ENCODE measurements around the gene NSD1. TPM values are rescaled to one million over a fixed set of nuclear protein-coding genes. Genes with fewer than 3 reads are reported as not detected.
"Not testable (repeated sequence)": the region's sequence is repeated elsewhere in the genome, so short reads cannot be mapped to it uniquely, and the experiment has no call there.

The NSD1 gene
- total RNA-seq, 1 donor: 32.9 TPM

DNA sequence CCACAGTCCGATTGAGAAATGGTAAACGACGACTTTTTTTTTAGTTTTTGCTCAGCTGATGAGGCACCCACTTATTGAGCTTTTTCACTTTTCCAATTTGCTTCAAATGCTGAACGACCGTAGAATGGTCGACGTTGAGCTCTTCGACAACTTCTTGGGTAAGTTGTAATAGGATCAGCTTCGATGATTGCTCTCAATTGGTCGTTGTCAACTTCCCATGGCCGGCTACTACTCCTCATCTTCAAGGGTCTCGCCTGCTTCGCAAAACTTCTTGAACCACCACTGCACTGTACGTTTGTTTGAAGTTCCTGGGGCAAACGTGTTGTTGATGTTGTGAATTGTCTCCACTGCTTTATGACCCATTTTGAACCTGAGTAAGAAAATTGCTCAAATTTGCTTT lies 35.7 kb downstream of the NSD1 start:
- no peak for DNase-seq (ENCODE audit: low read depth in 2 of 3, low spot score in 2 of 3)

DNA sequence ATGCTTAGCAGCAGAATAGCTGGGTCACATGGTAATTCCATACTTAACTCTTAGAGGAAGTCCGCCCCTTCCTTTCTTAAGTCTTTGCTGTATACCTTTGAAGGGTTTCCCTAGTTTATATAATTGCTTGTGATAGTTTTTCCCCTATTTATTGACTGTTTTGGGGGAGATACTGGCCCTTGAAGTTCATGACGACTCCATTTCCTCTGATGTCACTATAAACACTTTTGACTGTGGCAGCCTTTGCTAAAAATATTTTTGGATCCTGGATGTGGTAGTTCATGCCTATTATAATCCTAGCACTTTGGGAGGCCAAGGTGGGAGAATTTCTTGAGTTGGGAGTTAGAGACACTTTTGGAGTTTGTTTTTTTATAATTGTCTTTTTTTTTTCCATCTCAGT lies 38.4 kb downstream of the NSD1 start:
- DNase-seq (ENCODE audit: low read depth in 2 of 3, low spot score in 2 of 3): no peak

DNA sequence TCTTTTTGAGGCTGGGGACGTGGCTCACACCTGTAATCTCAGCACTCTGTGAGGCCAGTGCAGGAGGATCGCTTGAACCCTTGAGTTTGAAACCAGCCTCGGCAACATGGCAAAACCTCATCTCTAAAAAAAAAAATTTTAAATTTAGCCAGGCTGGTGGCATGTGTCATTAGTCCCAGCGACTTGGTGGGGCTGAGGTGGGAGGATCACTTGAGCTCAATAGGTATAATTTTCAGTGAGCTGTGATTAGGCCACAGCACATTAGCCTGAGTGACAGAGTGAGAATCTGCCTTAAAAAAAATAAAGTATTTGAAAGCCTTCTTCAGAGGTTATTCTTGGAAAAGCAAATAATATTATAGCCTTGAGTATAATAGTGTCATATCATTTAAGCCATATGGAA lies 41.8 kb downstream of the NSD1 start:
- DNase-seq (ENCODE audit: low read depth in 2 of 3, low spot score in 2 of 3): no peak

DNA sequence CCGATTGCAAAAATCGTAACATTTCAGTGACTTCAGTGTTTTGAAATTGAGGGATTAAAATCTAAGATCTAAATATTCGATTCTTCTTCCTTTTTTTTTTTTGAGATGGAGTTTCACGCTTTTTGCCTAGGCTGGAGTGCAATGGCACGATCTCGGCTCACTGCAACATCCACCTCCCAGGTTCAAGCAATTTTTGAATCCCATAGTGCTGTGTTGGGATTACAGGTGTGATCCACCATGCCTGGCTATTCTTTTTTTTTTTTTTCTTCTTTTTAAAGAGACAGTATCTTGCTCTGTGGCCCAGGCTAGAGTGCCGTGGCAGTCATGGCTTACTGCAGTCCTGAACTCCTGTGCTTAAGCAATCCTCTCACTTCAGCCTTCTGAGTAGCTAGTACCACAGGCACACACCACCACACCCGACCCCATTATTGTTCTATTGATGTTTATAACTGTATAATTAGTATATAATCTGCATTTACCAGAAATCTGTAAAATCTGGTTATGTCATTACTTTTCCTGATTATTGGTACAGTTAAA lies 42.7 kb downstream of the NSD1 start:
- no peak for DNase-seq (ENCODE audit: low read depth in 2 of 3, low spot score in 2 of 3)

DNA sequence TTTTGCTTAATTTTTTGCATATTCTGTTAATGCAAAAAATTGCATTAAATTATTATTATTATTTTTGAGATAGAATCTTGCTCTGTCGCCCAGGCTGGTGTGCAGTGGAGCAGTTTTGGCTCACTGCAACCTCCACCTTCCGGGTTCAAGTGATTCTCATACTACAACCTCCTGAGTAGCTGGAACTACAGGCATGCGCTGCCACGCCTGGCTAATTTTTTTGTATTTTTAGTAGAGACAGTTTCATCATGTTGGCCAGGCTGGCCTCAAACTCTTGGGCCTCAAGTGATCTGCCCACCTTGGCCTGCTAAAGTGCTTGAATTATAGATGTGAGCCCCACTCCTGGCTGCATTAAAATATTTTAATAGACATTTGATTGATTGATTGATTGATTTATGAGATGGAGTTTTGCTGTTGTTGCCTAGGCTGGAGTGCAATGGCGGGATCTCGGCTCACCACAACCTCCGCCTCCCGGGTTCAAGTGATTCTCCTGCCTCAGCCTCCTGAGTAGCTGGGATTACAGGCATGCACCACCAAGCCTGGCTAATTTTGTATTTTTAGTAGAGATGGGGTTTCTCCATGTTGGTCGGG lies 44.4 kb downstream of the NSD1 start:
- DNase-seq (ENCODE audit: low read depth in 2 of 3, low spot score in 2 of 3): not testable (repeated sequence)

DNA sequence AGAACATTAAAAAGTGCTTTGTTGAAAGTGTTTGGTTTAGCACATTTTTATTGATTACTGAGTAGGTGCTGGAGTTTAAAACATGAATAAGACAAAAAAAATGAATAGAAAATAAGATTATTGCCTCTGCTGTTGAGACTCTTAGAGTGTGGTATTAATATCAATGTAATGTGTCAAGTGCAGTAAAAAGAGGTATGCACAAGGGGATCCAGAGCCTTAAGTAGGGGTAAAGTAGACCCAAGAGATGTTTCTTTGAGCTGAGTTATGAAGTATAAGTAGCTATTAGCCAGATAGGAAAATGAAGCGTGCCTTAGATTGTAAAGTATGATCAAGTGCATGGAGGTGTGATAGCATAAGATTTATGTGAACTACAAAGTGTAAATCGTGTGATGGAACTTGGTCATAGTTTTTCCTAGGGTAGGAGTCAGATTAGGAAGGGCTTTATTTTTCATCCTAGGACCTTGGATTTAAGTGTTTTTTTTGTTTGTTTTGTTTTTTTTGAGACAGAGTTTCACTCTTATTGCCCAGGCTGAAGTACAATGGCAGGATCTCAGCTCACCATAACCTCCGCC lies 45.2 kb downstream of the NSD1 start:
- no peak for DNase-seq (ENCODE audit: low read depth in 2 of 3, low spot score in 2 of 3)

DNA sequence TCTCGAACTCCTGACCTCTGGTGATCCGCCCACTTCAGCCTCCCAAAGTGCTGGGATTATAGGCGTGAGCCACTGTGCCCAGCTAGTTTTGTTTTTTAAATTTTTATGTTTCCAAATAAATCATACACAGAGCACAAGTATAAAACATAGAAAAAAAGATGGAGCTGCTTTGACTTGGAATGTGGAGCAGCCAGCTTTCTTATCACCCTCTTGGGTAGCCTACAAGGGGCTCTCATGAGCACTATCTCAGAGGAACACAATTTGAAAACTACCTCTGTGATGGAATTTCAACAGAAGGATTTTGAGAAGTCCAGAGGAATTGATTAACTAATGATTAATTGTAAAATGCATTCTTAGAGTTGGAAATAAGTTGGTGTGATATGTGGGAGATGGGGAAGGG lies 45.9 kb downstream of the NSD1 start:
- no peak for DNase-seq (ENCODE audit: low read depth in 2 of 3, low spot score in 2 of 3)

DNA sequence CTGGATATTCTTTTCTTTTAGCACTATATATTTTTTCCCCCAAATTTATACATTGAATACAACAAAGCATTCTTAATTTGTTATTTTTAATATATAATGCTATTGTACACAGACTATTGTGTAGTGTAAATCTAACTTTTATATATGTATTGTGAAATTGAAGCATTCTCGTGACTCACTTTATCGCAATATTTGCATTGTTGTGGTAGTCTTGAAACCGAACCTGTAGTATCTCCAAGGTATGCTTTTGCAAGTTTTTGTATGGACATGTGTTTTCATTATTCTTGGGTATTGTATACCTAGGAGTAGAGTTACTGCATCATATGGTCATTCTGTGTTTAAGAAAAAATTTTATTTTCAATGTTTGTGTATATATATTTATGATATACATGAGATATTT lies 49.6 kb downstream of the NSD1 start:
- no peak for DNase-seq (ENCODE audit: low read depth in 2 of 3, low spot score in 2 of 3)

DNA sequence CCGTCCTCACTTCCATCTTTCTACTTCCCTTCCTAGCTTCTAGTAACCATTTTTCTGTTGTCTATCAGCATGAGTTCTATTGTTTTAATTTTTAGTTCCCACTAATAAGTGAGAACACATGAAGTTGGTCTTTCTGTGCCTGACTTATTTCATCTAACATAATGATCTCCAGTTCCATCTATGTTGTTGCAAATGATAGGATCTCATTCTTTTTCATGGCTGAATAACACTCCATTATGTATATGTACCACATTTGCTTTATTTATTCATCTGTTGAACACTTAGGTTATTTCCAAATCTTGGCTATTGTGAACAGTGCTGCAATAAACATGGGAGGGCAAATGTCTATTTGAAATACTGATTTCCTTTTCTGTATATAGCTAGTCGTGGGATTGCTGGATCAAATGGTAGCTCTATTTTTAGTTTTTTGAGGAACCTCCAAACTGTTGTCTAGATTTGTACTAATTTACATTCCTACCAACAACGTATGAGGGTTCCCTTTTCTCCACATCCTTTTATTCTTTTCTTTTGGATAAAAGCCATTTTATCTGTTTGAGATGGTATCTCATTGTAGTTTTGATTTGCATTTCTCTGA lies 50.3 kb downstream of the NSD1 start:
- no peak for DNase-seq (ENCODE audit: low read depth in 2 of 3, low spot score in 2 of 3)

DNA sequence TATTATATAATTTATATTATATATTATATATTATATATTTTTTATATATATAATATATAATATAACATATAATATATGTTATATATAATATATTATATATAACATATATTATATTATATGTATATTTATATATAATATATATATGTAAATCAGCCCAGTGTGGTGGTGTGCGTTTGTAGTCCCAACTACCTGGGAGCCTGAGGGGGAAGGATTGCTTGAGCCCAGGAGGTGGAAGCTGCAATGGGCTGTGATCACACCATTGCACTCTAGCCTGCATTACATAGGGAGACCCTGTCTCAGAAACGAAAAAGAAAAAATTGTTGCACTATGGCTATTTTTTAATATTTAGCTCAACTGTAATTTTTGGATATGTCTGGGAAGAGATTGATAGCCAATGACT lies 52.4 kb downstream of the NSD1 start:
- no peak for DNase-seq (ENCODE audit: low read depth in 2 of 3, low spot score in 2 of 3)

DNA sequence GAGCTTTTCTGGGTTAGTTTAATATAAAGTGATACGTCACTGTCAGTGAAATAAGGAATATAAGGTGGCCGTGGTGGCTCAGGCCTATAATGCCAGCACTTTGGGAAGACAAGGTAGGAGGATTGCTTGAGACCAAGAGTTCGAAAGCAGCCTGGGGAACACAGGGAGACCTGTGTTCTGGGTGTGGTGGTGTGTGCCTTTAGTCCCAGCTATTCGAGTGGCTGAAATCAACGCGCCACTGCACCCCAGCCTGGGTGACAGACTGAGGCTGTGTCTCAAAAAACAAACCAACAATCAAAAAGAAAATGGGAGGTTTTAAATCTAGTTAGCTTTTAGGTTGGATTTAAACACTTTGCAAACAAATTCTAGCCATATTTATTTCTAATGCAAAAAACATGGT lies 53.1 kb downstream of the NSD1 start:
- no peak for DNase-seq (ENCODE audit: low read depth in 2 of 3, low spot score in 2 of 3)

DNA sequence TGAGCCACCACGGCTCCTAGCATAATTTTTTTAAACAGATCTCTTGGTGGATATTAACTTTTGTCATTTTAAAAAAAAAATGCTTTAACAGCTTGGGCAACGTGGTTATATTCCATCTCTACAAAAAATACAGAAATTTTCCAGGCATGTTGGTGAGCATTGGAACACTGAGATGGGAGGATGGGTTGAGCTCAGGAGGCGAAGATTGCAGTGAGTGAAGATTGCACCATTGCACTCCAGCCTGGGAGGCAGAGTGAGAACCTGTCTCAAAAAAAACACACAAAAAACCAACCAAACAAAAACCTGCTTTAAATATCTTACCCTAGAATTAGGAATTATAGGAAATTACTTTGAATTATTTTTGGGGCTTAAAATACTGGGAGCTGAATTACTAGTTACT lies 55.2 kb downstream of the NSD1 start:
- no peak for DNase-seq (ENCODE audit: low read depth in 2 of 3, low spot score in 2 of 3)

DNA sequence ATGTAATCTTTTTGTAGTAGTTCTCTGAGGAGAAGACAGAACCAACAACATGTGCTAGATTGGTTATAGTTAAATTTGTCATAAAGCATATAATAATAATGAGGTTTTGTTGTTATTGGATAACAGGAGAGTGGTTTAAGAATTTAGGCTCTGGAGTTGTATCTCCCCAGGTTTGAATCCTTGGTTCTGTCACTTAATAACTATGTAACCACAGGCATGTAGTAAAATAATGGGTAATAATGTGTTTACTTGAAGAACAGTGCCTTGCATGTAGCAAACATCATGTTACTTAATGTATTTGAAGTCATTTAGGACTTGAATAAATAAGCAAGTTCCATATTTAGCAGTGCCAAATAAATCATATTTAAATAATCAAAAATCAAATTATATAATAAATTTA lies 55.8 kb downstream of the NSD1 start:
- no peak for DNase-seq (ENCODE audit: low read depth in 2 of 3, low spot score in 2 of 3)

DNA sequence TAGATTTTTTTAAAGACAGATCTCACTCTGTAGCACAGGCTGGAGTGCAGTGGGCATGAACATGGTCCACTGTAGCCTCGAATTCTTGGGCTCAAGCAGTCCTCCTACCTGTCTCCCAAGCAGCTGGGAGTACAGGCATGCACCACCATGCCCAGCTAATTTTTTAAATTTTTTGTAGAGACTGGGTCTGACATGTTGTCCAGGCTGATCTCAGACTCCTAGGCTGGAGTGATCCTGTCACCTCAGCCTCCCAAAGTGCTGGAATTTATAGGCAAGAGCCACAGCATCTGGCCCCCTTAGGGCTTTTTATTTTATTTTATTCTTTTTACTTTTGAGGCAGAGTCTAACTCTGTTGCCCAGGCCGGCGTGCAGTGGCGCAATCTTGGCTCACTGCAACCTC lies 56.4 kb downstream of the NSD1 start:
- DNase-seq (ENCODE audit: low read depth in 2 of 3, low spot score in 2 of 3): no peak

DNA sequence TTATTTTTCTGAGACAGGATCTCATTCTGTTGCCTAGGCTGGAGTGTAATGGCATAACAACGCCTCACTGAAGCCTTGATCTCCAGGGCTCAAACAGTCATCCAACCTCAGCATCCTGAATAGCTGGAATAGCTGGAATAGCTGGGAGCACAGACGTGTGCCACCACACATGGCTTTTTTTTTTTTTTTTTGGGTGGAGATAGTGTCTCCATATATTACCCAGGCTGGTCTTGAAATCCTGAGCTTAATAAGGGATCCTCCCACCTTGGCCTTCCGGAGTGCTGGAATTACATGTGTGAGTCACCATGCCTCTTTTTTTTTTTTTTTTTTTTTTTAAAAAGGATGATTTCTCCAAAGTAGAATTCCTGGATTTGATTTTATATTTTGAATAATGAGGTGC lies 60.7 kb downstream of the NSD1 start:
- DNase-seq (ENCODE audit: low read depth in 2 of 3, low spot score in 2 of 3): no peak

DNA sequence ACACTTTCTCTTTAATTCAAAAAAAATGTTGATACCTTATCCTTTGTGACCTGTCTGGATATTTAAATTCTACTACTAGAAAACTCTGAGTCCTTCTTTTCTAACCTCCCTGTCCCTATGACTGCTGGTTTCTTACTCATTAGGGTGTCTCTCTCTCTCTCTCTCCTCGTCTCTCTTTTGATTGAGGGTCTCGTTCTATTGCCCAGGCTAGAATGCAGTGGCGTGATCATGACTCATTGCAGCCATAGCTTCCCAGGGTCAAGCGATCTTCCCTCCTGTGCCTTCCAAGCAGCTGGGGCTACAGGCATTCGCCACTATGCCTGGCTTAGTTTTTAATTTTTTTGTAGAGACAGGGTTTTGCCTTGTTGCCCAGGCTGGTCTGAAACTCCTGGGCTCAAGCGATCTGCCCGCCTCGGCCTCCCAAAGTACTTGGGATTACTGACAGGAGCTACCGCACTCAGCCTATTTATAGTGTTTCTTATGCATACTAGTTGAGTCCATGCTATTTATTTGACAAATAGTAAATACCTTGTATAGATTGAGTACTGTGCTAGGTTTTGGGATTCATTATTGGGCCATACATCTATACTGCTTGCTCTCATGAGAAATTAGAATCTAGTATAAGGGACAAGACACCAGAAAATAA lies 61.9 kb downstream of the NSD1 start:
- DNase-seq (ENCODE audit: low read depth in 2 of 3, low spot score in 2 of 3): no peak

DNA sequence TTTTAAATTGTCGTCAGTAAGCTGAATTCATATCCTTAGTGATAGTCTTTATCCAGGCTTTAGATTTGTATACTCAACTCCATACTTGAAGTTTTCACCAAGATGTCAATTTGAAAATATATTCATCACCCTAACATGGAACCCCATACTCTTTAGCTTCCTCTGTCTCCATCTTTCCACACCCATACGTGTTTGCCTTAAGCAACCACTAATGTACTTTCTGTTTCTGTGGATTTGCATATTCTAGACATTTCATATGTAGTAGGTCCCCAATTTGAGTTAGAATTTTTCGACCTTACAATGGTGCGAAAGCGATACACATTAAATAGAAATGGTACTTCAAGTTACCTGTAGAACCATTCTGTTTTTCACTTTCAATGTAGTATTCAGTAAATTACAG lies 65.2 kb downstream of the NSD1 start:
- no peak for DNase-seq (ENCODE audit: low read depth in 2 of 3, low spot score in 2 of 3)

DNA sequence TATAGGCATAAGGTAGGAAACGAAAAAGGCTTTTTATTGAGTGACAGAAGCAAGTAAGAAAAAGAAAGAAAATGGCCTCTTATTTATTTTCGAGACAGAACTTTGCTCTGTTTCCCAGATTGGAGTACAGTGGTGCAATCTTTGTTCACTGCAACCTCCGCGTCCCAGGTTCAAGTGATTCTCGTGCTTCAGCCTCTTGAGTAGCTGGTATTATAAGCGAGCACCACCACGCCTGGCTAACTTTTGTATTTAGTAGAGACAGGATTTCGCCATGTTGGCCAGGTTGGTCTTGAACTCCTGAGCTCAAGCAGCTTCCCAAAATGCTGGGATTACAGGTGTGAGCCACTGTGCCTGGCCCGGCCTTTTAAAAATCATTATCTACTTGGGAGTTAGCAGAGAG lies 70.7 kb downstream of the NSD1 start:
- DNase-seq (ENCODE audit: low read depth in 2 of 3, low spot score in 2 of 3): no peak

DNA sequence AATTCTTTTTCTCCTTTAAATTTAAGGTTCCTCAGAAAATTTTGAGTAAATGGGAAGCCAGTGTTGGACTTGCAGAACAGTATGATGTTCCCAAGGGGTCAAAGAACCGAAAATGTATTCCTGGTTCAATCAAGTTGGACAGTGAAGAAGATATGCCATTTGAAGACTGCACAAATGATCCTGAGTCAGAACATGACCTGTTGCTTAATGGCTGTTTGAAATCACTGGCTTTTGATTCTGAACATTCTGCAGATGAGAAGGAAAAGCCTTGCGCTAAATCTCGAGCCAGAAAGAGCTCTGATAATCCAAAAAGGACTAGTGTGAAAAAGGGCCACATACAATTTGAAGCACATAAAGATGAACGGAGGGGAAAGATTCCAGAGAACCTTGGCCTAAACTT lies 76.0 kb downstream of the NSD1 start:
- DNase-seq (ENCODE audit: low read depth in 2 of 3, low spot score in 2 of 3): no peak

DNA sequence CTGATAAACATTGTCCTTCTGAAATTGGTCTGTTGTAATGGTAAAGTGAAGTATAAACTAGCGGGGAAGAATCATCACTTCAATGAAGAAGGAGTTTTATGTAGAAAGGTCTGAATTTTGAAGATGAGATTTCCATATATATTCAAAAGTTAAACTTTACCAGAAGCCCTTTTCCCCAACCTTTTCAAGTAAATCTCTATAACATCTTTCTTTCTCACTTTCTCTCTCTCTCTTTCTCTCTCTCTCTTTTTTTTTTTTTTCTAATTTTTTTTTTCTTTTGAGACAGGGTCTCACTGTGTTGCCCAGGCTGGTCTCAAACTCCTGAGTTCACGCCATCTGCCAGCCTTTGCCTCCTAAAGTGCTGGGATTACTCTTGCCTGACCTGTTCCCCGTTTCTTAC lies 78.7 kb downstream of the NSD1 start:
- DNase-seq (ENCODE audit: low read depth in 2 of 3, low spot score in 2 of 3): no peak

DNA sequence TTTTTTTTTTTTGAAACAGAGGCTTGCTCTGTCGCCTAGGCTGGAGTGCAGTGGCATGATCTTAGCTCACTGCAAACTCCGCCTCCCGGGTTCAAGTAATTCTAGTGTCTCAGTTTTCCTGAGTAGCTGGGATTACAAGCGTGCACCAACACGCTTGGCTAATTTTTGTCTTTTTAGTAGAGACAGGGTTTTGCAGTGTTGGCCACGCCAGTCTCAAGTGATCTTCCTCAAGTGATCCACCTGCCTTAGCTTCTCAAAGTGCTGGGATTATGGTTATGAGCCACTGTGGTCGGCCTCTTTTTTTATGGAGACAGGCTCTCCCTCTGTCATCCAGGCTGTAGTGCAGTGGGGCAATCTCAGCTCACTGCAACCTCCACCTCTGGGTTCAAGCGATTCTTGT lies 87.0 kb downstream of the NSD1 start:
- no peak for DNase-seq (ENCODE audit: low read depth in 2 of 3, low spot score in 2 of 3)

DNA sequence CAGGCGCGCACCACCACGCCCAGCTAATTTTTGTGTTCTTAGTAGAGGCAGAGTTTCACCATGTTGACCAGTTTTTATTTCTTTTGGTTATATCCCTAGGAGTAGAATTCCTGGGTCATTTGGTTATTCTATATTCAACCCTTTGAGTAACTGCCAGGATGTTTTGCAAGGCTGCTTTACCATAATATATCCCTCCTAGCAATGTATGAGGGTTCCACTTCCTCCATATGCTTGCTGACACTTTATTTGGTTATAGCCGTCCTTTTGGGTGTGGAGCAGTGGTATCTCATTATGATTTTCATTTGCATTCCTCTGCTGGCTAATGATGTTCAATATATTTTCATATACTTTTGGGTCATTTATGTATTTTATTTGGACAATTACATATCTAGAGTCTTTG lies 88.7 kb downstream of the NSD1 start:
- DNase-seq (ENCODE audit: low read depth in 2 of 3, low spot score in 2 of 3): no peak

Measured in hematopoietic multipotent progenitor cell (in vitro differentiated cells).